HK-2 (cell line): ENCODE data around the gene NCAN.

Experiments
- DNase-seq: peaks from one replicate; pipeline ENCODE4 v3.0.0-alpha.2; 2018; ENCODE audit not compliant: unreplicated experiment

NCAN gene

DNA sequence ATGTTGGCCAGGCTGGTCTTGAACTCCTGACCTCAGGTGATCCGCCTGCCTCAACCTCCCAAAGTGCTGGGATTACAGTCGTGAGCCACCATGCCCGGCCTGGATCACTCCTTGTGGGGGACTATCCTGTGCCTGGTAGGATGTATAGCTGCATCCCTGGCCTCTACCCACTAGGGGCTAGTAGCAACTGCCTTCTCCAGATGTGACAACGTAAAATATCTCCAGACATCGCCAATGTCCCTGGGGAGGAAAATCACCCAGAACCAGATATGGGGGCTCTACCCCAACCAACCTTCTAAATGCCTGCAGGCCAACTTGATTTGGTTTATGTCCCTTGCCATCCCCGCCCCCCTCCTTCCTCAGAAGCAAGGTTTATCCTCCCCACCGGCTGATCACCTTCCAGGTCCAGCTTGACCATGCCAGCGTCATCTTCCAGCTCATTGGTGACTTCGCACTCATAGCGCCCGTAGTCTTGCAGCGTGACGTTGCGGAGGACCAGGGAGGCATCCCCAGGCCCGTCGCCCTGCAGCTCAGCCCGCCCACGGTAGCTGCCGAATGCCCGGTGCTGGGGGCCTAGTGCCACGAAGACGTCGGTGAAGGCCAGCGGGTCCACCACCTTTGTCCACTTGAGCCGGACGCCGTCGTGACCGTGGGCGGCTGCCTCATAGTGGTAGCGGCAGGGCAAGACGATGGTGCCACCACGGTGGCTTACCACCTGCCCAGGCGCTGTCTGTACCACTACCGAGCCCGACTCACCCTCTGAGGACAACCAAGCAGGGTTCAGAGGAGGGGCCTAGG, 48.9 kb downstream of the NCAN start:
- no peak for DNase-seq

DNA sequence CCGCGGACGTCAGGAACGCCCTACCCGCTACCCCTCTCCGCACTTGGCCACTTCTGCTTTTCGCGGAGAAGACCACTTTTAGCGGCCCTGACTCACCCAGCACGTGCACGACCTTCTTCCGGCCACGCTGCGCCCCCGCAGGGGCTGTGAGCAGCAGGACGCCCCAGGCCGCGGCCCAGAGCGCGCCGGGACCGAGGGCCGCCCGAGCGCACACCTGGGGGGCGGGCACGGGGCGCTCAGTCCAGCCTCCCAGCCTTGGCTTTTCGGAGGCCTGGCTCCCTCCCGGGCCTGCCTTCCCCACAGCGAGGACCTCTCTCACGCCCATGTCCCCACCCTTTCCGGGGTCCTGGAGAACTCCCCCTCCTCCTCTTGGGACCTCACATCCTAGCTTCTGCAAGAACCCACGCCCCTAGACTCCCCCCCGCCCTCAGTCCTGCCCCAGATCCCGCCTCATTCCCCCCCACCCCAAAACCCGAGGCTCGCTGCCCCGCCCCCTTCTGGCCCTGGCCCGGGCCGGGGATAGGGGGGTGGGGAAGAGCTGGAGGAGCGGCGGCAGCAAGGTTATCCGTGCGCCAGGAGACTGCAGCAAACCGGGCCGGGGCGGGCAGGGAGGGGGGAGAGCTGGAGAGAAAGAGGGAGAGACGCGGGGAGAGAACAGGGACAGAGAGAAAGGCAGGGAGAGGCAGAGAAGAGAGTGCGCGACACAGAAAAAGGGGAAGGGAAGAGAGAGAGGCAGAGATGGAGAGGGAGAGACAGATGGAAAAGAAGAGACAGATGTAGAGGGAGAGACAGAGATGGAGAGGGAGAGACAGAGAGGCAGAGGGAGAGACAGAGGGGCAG, 49.8 kb downstream of the NCAN start:
- no peak for DNase-seq

DNA sequence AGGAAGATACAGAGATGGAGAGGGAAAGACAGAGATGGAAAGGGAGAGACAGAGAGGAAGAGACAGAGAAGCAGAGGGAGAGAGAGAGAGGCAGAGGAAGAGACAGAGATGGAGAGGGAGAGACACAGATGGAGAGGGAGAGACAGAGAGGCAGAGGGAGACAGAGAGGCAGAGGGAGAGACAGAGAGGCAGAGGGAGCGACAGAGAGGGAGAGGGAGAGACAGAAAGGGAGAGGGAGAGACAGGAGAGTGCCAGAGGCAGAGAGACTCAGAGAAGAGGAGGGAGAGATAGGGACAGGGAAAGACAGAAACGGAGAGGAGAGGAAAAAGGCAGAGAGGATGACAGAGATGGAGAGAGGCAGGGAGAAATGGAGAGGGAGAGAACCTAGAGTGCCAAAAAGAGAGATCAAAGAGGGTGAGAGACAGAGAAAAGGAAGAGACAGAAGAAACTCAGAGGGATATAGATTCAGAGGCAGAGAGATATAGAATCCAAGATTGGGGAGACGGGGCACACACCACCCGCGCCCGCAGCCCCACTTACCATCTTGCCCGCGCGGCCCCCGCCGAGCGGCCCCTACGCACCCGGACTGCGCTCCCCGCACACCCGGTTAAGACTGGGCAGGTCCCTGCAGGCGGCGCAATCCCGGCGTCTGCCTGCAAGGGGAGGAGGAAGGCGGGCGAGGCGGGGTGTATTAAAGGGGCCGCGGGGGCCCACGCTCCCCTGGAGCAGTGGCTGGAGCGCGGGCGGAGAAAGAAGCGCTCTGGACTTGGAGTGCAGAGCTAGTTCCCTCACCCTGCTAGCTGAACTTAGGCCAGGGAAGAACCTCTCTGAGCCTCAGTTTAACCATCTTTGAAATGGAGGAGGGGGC, 50.7 kb downstream of the NCAN start:
- DNase-seq: no peak

DNA sequence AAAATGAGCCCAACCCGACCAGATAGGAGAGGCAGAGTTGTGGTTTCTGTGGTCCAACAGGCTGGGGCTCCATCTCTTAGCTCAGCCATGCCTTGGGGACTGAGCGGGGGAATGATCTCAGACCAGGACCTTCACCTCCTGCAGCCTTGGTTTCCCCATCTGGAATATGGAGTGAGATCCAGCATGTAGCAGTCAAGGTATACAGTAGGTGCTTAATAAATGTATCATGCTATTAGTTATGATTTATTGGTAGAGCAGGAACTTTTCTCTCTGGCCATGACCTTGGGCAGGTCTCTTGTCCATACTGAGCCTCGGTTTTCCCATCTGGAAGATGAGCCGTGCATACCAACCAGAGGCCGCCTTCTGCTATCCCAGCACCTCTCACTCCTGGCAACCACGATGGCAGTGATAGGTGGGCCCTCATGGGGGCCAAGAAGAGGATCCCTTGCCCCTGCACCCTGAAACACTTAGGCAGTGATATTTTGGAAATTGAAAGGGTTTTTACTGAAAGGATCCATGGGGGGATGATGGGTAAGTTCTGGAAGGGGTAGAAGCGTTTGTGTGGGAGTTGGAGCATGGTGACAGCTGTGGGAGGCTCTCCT, 52.2 kb downstream of the NCAN start:
- DNase-seq: no peak

DNA sequence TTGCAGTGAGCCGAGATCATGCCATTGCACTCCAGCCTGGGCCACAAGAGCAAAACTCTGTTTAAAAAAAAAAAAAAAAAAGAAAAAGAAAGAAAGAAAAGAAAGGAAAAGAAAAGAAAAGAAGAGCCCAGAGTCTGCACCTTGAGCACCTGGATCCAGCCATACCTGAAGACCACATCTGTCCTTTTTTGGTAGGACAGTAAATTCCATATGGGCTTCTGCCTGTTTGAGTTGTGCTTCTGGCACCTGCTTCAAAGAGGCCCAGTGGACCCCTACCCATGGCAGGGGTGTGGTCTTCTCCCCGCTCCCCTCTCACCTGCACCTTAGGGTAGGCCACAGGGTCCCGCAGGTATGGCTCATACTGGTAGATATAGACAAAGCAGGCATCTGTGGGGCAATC, 55.5 kb downstream of the NCAN start:
- no peak for DNase-seq

DNA sequence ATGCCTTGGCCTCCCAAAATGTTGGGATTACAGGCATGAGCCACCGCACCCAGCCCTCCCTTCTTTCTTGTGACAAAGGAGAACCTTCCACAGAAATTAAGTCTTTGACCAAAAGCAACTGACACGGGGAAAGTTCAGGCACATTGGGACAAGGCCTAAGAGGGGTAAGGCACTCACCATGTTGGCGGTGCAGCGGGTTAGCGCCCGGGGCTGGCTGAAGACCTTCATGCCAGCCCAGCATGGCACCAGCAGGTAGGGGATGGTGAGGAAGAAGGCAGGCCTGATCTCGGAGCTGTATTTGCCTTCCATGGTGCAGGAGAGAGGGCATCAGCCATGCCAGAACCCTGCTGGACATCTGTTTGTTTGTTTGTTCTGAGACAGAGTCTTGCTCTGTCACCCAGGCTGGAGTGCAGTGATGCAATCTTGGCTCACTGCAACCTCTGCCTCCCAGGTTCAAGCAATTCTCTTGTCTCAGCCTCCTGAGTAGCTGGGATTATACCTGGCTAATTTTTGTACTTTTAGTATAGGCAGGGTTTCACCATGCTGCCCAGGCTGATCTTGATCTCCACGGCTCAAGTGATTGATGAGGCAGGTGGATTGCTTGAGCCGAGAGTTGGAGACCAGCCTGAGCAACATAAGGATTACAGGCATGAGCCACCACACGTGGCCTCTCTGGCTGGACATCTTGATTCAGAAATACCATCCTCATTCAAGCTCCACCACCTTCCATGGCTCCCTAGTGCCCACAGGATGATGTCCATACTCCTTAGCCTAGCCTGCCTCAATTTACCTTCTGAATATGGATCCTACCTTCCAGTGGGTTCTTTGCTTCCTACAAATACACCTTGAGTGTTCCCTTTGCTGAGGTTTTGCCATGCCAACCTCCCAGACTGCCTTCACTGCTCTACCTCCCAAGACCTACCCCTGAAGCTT, 57.0 kb downstream of the NCAN start:
- DNase-seq: no peak

DNA sequence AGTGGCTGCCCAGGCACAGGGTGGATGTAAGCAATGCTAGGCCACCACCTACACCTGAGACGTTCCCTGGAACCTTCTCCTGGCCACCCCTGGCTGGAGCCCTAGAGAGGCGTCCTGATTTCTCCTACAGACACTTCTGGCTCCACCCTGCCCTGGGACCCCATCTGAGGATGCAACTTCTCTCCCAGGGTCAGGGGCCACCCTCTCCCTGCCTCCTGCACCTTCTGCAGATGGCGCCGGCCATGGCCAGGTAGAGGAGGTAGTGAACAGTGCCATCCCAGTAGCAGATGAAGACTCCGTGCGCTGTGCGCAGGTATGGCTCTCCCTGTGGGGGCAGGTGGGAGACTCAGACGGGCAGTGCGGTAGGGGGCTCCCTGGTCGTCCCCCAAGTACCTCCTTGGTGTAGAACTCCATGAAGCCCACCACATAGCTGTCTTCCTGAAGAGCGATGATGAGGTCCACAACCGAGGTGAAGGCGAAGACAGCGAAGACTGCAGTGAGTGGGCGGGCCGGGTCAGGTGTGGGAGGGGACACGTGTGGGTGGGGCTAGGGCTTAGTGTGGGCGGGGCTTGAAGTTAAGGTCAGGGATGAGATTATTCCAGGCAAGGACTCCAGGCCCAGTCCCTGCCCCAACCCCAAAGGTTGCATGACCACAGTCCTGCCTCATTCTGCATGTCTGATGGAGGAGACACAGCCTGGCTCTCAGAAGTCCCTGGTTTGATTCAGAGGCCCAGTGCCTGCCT, 58.4 kb downstream of the NCAN start:
- DNase-seq: no peak

DNA sequence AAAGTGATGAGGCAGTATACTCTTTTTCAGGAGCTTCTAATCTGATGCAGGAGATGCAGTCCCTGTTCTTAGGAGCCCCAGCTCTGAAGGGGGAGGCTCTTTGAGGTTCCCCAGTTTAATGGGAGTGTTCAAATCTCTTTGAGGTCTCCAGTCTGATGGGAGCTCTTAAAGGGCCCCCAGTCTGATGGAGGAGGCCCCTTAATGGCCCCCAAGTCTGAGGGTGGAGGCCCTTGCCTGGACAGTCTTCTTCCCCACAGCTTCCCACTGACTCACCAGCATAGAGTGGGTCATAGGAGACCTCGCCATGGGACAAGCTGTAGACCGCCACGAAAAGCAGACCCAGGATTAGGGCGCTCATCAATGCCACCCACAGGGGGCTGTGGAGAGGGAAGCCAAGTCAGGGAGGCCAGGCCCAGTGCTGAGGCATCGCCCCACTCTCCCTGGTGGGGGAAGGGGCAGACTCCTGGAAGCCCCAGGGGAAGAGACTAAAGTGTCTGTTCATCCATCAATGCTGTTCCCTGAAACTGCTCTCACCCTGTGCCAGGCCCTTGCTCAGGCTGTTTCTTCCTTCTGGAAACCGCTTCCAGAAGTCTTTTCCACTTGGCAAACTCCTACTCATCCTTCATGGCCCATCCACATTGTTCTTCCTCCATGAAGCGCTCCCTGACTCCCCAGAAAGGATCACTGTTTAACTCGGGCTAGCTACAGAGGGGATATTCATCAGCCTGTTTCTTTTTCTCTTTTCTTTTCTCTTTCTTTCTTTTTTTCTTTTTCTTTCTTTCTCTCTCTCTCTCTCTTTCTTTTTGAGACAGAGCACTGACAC, 59.2 kb downstream of the NCAN start:
- DNase-seq: no peak

DNA sequence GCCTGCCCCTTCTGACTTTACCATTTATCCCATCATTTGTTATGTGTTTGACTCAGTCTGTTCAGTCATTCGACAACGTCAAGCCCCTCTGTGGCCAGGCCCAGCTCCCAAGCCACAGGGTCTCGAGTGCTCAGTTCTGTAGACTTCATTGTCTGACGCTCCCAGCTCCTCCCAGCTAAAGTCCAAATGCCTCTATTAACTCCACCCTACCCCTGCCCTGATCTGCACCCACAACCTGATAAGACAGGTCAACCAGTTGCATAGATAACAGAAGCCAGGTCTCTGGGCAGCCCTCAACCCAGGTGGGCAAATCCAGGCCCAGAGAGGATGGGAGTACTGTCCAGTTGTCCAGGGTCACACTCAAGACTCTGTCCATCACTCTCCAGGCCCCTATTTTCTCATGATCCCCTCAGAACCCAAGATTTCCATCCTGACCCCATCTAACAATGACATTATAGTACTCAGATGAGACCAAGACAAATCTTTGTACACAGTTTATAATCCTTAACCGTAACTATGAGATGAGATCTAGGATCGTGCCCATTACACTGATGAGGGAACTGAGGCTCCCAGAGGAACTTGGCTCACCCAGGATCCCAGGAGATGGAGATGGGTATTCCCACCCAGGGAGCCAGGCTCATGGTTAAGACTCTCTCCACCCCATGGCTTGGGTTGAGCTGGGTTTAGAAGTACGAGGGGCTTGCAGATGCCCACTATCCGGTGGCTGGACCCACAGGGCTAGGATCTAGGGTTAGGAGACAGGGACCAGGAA, 60.3 kb downstream of the NCAN start:
- DNase-seq: no peak

DNA sequence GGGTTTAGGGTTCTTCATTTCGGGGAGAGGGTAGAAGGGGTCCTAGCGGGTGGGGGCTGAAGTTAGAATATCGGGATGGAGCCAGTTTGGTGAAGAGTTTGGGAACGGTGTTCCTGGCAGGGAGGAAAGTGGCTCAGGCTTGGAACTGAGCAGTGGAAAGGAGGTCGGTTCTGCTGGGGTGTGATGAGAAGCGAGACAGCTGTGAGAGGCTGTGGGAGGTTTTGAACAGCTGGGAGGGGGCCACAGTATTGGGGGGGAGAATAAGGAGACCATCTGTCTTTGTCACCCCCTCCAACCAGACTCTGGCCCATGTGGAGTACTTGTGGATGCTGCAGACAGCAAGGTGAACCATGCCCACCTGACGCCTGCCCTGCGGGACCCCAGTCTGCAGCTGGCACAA, 62.4 kb downstream of the NCAN start:
- DNase-seq: no peak

DNA sequence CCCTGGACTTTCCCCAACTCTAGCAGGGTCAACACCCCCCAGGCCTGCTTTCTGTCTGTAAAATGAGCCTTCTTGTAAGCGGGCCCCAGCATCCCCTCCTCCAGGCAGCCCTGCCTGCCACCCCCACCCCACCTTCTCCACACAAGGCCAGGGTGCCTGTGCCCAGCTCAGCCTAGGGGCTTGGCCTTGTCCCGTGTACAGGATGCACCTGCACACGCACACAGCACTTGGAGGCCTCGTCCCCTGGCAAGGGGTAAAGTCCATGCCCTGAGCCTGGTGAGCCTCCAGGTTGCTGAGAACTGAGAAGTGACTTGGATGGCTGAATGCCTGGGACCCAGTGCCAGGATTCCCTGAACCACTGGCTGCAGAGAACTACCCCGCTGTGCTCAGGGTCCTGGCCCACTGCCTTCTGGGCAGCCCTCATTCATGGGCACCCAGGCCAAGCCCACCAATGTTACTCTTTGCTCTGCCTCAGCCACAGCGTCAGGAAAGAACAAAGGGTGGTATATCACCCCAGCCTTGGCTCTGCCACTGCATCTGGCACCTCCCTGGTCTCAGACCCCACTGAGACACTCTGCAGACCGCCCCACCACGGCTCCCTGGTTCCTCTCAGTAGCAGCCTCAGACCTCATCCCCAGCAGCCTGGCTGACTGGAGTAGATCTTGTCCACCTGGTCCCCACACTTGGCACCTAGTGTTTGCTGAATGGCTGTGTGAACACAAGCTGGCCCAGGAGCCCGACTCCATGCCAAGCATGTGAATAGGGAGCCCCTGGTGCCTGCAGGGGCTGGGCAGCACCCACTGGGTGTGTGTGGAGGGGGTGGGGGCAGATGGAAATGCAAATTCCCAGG, 63.2 kb downstream of the NCAN start:
- DNase-seq: no peak

DNA sequence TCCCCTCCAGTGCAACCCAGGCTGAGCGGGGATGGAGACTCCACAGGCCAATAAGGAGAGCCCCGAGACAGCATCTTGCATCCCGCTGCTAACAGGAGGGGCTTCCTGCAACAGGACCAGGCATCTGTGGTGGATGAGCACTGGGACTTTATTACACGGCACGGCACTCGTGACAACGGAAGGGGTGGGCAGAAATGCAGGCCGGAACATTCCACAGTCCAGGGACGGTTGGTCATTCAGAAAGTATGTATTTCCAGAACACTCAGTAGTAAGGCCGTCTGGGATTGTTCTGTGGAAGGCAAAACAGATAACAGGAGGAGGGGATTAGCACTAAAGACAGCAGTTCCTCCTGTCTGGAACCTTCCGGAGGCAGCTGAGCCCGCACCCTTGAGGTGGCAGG, 64.6 kb downstream of the NCAN start:
- DNase-seq: no peak

DNA sequence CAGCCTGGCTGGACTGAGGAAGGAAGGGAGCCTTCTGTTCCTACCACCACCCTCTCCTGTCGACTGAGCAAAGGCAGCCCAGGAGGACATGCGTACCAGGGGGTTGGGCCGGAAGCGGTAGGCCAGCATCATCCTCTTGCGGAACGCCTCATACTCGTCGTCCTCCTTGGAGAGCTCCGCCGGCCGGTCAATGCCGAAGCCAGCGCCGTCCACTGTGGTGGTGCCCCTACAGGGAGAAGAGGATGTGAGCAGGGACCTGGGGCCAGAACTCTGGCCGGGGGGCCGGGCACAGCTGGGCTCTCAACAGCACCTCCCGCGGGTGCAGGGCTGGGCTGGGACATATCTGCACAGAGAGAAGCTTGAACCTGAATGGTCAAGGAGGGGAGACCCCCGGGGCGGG, 65.1 kb downstream of the NCAN start:
- DNase-seq: no peak

DNA sequence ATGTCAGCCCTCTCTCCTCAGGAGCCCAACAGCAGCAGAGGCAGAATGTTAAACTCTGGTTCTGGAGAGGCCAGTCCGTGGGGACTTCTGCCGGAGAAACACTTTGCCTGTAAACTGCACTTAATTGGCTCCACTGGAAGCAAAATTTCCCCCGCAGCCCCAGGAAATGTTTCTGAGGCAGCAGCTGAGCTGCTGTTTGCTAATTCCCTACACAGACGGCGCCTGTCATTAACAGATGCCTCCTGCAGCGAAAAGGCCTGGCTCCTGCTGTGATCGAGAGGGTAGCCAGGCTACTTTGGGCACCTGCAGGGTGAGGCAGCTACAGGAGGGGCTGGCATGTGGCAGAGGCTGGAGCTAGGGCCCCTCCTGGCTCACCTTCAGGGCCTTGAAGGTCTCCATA, 66.6 kb downstream of the NCAN start:
- DNase-seq: no peak

DNA sequence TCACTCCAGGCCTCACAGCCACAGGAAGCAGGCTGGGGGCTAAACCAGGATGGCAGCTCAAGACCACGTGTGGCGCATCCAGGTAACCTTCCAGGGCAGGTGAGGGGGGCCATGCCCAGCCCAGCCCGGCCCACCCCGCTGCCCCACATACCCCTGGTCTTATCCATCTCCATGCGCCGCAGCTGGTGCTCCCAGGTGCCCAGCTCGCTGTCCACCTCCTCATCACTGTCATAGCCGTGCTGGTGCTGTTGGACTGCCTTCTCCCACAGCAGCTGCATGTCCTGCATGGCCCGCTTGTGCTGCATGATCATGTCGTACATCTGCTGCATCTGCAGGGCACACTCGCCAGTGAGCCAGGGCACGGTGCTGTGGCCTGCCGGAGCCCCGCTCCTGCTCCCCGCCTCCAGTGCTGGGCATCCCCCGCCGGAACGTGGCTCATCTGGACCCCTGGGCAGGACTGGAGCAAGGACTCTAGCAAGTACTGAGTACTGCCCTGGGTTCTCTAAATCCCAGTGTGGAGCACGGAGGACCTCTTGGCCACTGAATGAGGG, 67.4 kb downstream of the NCAN start:
- DNase-seq: no peak

DNA sequence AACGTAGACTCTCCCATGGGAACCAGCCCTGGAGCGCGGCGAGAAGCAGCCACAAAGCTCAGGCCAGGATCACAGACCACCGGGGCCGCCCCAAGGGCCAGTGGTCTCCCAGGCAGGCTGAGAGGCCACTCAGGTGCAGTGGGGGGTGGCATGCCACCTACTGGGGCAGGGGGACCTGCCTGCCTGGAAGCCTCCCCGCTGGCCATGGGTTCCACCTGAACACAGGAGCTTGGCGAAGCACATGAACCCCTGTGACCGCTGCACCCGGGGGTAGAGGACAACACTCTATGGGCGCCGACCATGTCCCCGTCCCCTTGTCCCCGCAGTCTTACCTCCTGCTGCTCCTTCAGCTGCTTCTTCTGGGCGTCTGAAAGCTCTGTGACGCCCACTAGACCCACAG, 68.1 kb downstream of the NCAN start:
- no peak for DNase-seq

DNA sequence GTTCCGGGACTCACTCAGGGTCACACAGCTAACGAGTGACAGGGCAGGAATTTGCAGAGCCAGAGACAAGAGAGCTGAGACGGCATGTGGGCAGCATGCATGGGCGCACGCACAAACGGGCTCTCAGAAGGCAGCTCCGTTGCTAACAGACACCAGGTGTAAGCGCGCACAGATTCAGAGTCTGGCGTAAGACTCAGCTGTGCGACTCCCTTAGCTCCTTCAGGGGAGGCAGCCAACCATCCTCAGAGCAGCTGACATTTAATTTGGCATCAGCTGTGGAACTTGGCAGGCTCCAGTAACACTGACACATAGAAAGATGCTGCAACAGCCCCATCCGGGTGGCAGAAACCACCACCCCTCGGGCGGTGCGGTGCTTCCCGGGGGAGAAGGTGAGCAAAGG, 68.8 kb downstream of the NCAN start:
- DNase-seq: peak; percentile 60
